IMR-90 (cell line): Measurements from ENCODE around the gene R3HDM4. TPM values are rescaled to one million over a fixed set of nuclear protein-coding genes. Genes with fewer than 3 reads are reported as not detected.

ENCODE experiments used
- ATAC-seq: fragments of 200-7000 bp; cut with Tn5 transposase; 2 replicates; pipeline ENCODE4 v1.9.1; 2020; ENCODE audit warnings: low read depth, mild to moderate bottlenecking, moderate library complexity
- BruUV-seq: library from RNA; stranded (reverse); fragments of 400-500 nt; replicated peaks from 2 replicates; lab custom pipeline; 2021; lab: Mats Ljungman, UMichigan
- CTCF ChIA-PET: fragments of 300-600 bp; formaldehyde crosslinking; extraction: SDS; loops from one replicate; lab custom pipeline; 2021; ENCODE audit warnings: antibody characterized with exemption; lab: Yijun Ruan, JAX
- POLR2A ChIA-PET: fragments of 300-600 bp; sonication (Branson Sonifier 250); formaldehyde crosslinking; loops from one replicate; lab custom pipeline; 2022; ENCODE audit warnings: antibody characterized with exemption; ENCODE audit not compliant: unreplicated experiment; lab: Charles Lee
- DNase-seq: peaks from one replicate; pipeline ENCODE4 v3.0.0; 2013
- H2AFZ ChIP-seq: replicated peaks from 2 replicates; pipeline ENCODE3; 2013; ENCODE audit warnings: low read length, mild to moderate bottlenecking; ENCODE audit not compliant: poor library complexity
- H2AK5ac ChIP-seq: 2 replicates; pipeline ENCODE4 v1.6.1; 2013; ENCODE audit warnings: low read depth, low read length, inconsistent platforms
- H2AK9ac ChIP-seq: replicated peaks from 2 replicates; pipeline ENCODE3; 2013; ENCODE audit warnings: mild to moderate bottlenecking, low read depth, low read length, moderate library complexity; ENCODE audit not compliant: poor library complexity
- H2BK120ac ChIP-seq: 2 replicates; pipeline ENCODE4 v1.6.1; 2013; ENCODE audit warnings: low read depth, low read length, inconsistent platforms
- H2BK15ac ChIP-seq: 3 replicates; pipeline ENCODE4 v1.6.1; 2013; ENCODE audit warnings: low read depth, low read length, inconsistent platforms
- H2BK20ac ChIP-seq: 2 replicates; pipeline ENCODE4 v1.6.1; 2013; ENCODE audit warnings: low read depth, mild to moderate bottlenecking, inconsistent platforms, low read length, moderate library complexity
- H2BK5ac ChIP-seq: 2 replicates; pipeline ENCODE4 v1.6.1; 2013; ENCODE audit warnings: mild to moderate bottlenecking, low read depth, low read length, inconsistent platforms; ENCODE audit not compliant: poor library complexity, severe bottlenecking
- H3K14ac ChIP-seq: replicated peaks from 2 replicates; pipeline ENCODE4 v1.6.1; 2013; ENCODE audit warnings: low read depth, low read length, inconsistent platforms
- H3K18ac ChIP-seq: 2 replicates; pipeline ENCODE4 v1.6.1; 2013; ENCODE audit warnings: low read depth, low read length, control low read depth
- H3K23ac ChIP-seq: 2 replicates; pipeline ENCODE4 v1.6.1; 2013; ENCODE audit warnings: low read depth, low read length, inconsistent platforms
- H3K27ac ChIP-seq: 2 replicates; pipeline ENCODE4 v1.5.1; 2013; ENCODE audit warnings: mild to moderate bottlenecking, control low read depth, low read length; ENCODE audit not compliant: insufficient read depth
- H3K27me3 ChIP-seq: 2 replicates; pipeline ENCODE4 v1.6.1; 2013; ENCODE audit warnings: low read length; ENCODE audit not compliant: control insufficient read depth, insufficient read depth
- H3K36me3 ChIP-seq: 2 replicates; pipeline ENCODE4 v1.6.1; 2013; ENCODE audit warnings: low read length, mixed read lengths; ENCODE audit not compliant: control insufficient read depth, insufficient read depth
- H3K4ac ChIP-seq: 2 replicates; pipeline ENCODE4 v1.6.1; 2013; ENCODE audit warnings: low read depth, low read length, inconsistent platforms
- H3K4me1 ChIP-seq: 2 replicates; pipeline ENCODE4 v1.6.1; 2013; ENCODE audit warnings: low read length, mixed read lengths; ENCODE audit not compliant: control insufficient read depth, insufficient read depth
- H3K4me2 ChIP-seq: 2 replicates; pipeline ENCODE4 v1.6.1; 2013; ENCODE audit warnings: low read depth, mild to moderate bottlenecking, control low read depth, low read length, moderate library complexity
- H3K4me3 ChIP-seq: 2 replicates; pipeline ENCODE4 v1.5.1; 2013; ENCODE audit warnings: low read depth, mild to moderate bottlenecking, control low read depth, low read length, moderate library complexity; ENCODE audit not compliant: insufficient read depth
- H3K56ac ChIP-seq: 2 replicates; pipeline ENCODE4 v1.6.1; 2013; ENCODE audit warnings: low read length, inconsistent platforms; ENCODE audit not compliant: insufficient read depth; ENCODE audit errors: extremely low read depth
- H3K79me1 ChIP-seq, 2 experiments: 2 replicates each; pipeline ENCODE4 v1.6.1; 2013; ENCODE audit warnings: low read length in 2 of 2, inconsistent platforms in 1 of 2, low read depth in 1 of 2
- H3K9ac ChIP-seq: 2 replicates; pipeline ENCODE4 v1.6.1; 2013; ENCODE audit warnings: low read depth, low read length, control low read depth
- H3K9me1 ChIP-seq: 2 replicates; pipeline ENCODE4 v1.6.1; 2013; ENCODE audit warnings: low read length, inconsistent platforms; ENCODE audit not compliant: insufficient read depth
- H3K9me3 ChIP-seq: 2 replicates; pipeline ENCODE4 v1.6.1; 2013; ENCODE audit warnings: low read length; ENCODE audit not compliant: control insufficient read depth, insufficient read depth
- H4K20me1 ChIP-seq: 2 replicates; pipeline ENCODE4 v1.6.1; 2013; ENCODE audit warnings: low read length, inconsistent platforms; ENCODE audit not compliant: insufficient read depth
- H4K5ac ChIP-seq: 2 replicates; pipeline ENCODE4 v1.6.1; 2013; ENCODE audit warnings: mild to moderate bottlenecking, low read depth, low read length, control low read depth
- H4K8ac ChIP-seq, 2 experiments: 2 replicates each; pipeline ENCODE4 v1.6.1; 2013; ENCODE audit warnings: low read depth in 2 of 2, low read length in 2 of 2, control low read depth in 1 of 2, inconsistent platforms in 1 of 2
- H4K91ac ChIP-seq: 2 replicates; pipeline ENCODE4 v1.6.1; 2013; ENCODE audit warnings: low read depth, low read length, inconsistent platforms; ENCODE audit not compliant: insufficient read depth
- CHD1 ChIP-seq: IDR thresholded peaks from 2 replicates; pipeline ENCODE4 v1.6.1; 2012; ENCODE audit warnings: low read depth, low read length, improper control_type of control experiment
- SMC3 ChIP-seq: fragments of 150-350 bp; IDR thresholded peaks from 2 replicates; pipeline ENCODE4 v1.6.1; 2016; ENCODE audit warnings: low read depth, mild to moderate bottlenecking, antibody characterized with exemption, low read length, moderate library complexity
- WGBS, 2 experiments: methylation state at CpG; one replicate each; pipeline versions ENCODE4 v1.1.5 to v1.1.7; 2013; ENCODE audit warnings: missing lambda C conversion rate in 2 of 2; ENCODE audit not compliant: insufficient read length in 1 of 2; ENCODE audit errors: extremely low coverage in 2 of 2; 5-methylcytosine and 5-hydroxymethylcytosine counted together
- dilution Hi-C: fragments of 300-500 bp; cut with HindIII; formaldehyde crosslinking; loops from one replicate; pipeline ENCODE4 v1.14.3; 2018; ENCODE audit warnings: low sequenced_read_pairs; ENCODE audit not compliant: unreplicated experiment
- in situ Hi-C: fragments of 300-500 bp; cut with MboI; formaldehyde crosslinking; loops from 3 replicates; pipeline ENCODE4 v1.14.3; 2019; ENCODE audit warnings: low sequenced_read_pairs, inconsistent platforms, mixed read lengths
- intact Hi-C: fragments of 100-400 bp; cut with micrococcal nuclease; formaldehyde crosslinking; loops from 2 replicates; pipeline ENCODE4 v1.10.0; 2022
- polyA plus RNA-seq, 3 experiments: library from polyadenylated mRNA; depleted of rRNA; stranded (reverse); fragments of >200 nt; gene quantifications; 2 replicates each; pipeline ENCODE4 v1.2.3, GENCODE V29; 2012; ENCODE audit warnings: low replicate concordance in 1 of 3
- total RNA-seq: library from RNA; depleted of rRNA; stranded (reverse); fragments of >200 nt; gene quantifications from 2 replicates; pipeline ENCODE4 v1.2.3, GENCODE V29; 2012

The R3HDM4 gene
- total and polyA plus RNA-seq, 2 of the 4 experiments (the other 2 are of a cell fraction) = 9.0 to 51.5 TPM

DNA sequence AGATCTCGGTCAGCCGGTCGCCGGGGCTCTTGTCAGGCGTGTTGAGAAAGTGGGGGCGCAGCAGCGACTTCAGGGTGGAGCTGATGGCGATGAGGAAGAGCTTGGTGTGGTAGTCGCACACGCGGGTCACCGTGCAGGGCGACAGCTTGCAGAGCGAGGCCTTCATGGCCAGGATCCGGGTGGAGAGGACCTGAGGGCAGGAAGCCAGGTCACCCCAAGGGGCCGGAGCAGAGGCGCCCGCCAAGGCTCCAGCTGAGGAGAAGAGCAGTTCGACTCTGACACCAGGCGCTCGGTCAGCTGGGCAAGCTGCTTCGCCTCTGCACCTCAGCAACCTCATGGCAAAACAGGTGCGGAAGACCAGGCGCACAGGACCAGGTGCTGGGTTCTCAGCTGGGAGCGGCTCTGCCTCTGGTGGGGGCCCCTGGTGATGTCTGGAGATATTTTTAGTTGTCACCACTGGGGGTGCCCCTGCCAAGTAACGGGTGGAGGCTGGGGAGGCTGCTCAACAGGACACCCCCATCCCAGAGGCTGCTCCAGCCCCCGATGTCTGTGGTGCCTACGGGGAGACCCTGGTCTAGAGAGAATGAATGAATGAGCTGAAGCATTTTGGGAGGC lies 37.6 kb downstream of the R3HDM4 start:
- H3K4me1 ChIP-seq = peaks cover 8% of the 10 kb centered on the region
- peaks cover 0 to 4% of the 10 kb centered on the region in 2 experiments; a peak in 1 of 4 replicates for H3K79me1 ChIP-seq
- BruUV-seq = no TSS peak
- no peak overlapping the region for H4K5ac ChIP-seq
- H3K4ac ChIP-seq = no peak overlapping the region
- in situ Hi-C loops (no loop called here), dilution Hi-C loops (no loop called here), intact Hi-C loops (no loop called here)
- H3K9me3 ChIP-seq = no peaks in the 10 kb centered on the region
- H3K27me3 ChIP-seq = no peaks in the 10 kb centered on the region
- peaks cover 15% of the 10 kb centered on the region for H4K20me1 ChIP-seq
- ChIA-PET POLR2A (no interaction called here), CTCF (interaction anchor here (0.6 kb wide), 1 partner anchor 65 kb away, joined by 4 read pairs; no protein-coding TSS in a partner anchor)
- WGBS, 2 experiments = 97% methylated on average over 14 of the region's 28 CpGs; no CpG with 5 or more reads in 1 of the 2 experiments
- H3K23ac ChIP-seq = no peak overlapping the region
- H2BK5ac ChIP-seq = no peak overlapping the region
- no peak overlapping the region for H4K8ac ChIP-seq
- no peak overlapping the region for H3K9ac ChIP-seq
- no peak overlapping the region for H2AK5ac ChIP-seq
- H3K4me3 ChIP-seq = no peak overlapping the region
- ATAC-seq = no peak
- H3K9me1 ChIP-seq = no peaks in the 10 kb centered on the region
- H2BK20ac ChIP-seq = no peak overlapping the region
- peak overlapping the region; percentile 43 for H2AFZ ChIP-seq
- no peak overlapping the region for H3K4me2 ChIP-seq
- no peak overlapping the region for H4K91ac ChIP-seq
- DNase-seq = no peak
- no peak overlapping the region for H3K56ac ChIP-seq
- H3K27ac ChIP-seq = no peak overlapping the region
- TF ChIP-seq CHD1 (no peak), SMC3 (no peak)
- no peak overlapping the region for H2BK15ac ChIP-seq
- no peak overlapping the region for H2AK9ac ChIP-seq
- H3K18ac ChIP-seq = no peak overlapping the region
- no peak overlapping the region for H3K14ac ChIP-seq
- peaks cover 41% of the 10 kb centered on the region for H3K36me3 ChIP-seq
- no peak overlapping the region for H2BK120ac ChIP-seq
